22Rv1 (cell line): ENCODE results near the gene FRAS1.

ENCODE experiments used
- ZFX ChIP-seq: fragments of 450-650 bp; IDR thresholded peaks from 2 replicates; pipeline ENCODE4 v1.6.1; 2017; ENCODE audit warnings: antibody characterized with exemption, borderline replicate concordance
- TF ChIP-seq, protein P1 (sequence below): fragments of 450-650 bp; IDR thresholded peaks from 2 replicates; pipeline ENCODE4 v1.5.1; 2017; ENCODE audit warnings: mild to moderate bottlenecking

DNA sequence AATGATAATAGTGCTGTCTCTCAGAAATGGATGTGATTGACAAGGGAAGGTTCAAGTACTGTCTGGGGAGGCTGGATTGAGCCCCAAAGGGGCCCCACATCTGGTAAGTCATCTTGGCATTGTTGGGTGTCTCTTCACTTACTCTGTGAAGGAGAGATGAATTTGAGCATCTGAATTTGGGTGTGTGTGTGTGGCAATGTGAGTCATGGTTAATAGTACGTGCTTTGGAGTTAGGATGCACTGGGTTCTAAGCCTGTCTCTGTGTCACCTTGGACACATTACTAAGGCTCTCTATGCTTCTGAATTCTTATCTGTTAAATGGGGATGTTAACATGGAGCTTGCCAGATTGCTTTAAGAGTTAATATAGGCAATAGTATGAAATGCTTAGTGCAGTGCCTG, 80.4 kb downstream of the FRAS1 start:
- TF ChIP-seq, protein P1, sequence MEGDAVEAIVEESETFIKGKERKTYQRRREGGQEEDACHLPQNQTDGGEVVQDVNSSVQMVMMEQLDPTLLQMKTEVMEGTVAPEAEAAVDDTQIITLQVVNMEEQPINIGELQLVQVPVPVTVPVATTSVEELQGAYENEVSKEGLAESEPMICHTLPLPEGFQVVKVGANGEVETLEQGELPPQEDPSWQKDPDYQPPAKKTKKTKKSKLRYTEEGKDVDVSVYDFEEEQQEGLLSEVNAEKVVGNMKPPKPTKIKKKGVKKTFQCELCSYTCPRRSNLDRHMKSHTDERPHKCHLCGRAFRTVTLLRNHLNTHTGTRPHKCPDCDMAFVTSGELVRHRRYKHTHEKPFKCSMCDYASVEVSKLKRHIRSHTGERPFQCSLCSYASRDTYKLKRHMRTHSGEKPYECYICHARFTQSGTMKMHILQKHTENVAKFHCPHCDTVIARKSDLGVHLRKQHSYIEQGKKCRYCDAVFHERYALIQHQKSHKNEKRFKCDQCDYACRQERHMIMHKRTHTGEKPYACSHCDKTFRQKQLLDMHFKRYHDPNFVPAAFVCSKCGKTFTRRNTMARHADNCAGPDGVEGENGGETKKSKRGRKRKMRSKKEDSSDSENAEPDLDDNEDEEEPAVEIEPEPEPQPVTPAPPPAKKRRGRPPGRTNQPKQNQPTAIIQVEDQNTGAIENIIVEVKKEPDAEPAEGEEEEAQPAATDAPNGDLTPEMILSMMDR, result no peak
- TF ChIP-seq ZFX, result no peak
